NCI-H2196 (cell line): ENCODE measurements around the gene UHRF1.
"Not testable (repeated sequence)": the region's sequence is repeated elsewhere in the genome, so short reads cannot be mapped to it uniquely, and the experiment has no call there.

Experiments
- DNase-seq: peaks from one replicate; lab custom pipeline; 2025; ENCODE audit not compliant: unreplicated experiment; lab: John Stamatoyannopoulos, UW

UHRF1 gene

DNA sequence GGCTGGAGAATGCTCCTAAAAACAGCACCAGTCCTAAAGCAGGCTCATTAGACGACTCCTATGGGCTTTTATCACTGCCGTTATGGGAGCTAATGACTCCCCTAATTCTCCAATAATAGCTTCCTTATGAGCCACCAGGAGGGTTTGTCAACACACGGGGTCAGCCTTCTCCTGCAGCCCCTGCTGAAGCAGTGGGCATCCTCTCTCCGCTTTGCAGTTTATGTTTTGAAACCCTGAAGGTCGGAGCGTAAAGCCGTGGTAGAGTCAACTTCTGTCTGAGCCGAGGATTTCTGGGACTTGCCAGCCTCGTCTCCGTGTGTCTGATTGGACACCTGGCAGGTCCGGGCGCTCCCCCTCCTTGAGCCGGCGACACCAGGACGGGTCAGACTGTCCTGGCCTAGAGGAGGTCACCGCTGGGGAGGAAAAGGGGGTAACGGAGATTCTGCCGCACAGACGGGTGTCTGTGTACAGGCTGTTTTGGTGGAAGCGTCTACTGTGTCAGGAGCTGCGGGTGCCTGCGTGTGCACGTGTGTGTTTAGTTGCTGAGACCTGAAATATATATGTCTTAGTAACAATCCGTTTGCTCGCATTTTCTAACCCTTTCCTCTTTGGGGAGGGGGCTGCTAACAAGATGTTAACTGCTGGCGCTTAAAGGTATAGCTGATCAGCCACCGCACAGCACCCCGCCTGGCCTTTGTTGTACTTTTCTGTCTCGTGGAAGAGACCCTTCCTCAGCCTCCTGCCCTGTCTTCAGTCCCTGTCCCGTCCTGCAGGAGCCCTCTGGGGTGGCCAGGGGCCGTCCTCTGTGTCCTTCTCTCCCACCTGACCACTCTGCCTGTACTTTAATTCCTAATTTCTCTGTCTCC is 61.5 kb downstream of the UHRF1 start:
- peak; percentile 25 for DNase-seq

DNA sequence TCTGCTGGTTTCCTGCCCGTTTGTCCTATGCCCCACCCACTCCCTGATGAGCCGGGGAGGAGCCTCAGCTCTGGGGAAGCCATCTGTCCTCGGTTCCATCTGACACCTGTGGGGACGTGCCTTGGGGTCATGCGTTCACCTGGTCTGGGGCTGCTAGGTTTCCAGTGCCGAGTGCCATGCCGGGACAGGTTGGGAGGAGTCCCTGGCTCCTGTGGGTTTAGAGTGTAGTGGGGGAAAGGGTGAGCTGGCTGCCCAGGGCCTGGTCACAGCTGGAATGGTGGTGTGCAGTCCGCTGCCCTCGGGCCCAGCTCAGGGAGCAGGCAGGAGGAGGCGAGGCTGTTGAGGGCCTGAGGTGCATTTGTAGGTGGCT is 62.1 kb downstream of the UHRF1 start:
- peak; percentile 56 for DNase-seq

DNA sequence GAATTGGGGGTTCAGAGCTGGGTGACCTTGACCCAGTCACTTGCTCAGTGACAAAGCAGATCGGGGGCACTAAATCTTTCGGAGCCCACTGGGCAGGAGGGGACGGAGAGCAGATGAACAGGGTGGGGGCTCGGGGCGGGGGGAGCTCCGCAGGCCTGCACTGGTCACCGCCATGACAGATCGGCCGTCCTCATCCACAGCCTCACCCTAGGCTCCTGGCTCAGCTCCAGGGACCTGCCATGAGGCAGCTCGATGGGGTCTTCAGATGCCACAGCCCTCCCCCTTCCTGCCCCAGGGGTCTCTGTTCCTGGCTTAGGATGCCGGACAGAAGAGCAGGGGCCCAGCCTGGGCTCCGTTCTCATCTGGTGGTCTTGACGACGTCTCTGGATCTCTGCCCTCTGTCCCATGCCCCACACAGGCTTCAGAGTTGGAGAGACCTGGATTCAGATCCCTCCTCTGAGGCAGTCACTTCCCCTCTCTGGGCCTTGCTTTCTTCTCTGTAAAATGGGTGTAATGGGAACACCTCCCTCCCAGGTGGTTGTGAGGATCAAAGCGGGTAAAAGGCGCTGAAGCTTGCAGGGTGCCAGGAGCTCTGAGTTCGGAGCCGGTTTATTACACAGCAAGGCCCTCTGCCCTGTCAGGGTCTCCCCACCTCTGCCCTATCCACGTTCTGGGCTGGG is 62.7 kb downstream of the UHRF1 start:
- DNase-seq, result no peak

DNA sequence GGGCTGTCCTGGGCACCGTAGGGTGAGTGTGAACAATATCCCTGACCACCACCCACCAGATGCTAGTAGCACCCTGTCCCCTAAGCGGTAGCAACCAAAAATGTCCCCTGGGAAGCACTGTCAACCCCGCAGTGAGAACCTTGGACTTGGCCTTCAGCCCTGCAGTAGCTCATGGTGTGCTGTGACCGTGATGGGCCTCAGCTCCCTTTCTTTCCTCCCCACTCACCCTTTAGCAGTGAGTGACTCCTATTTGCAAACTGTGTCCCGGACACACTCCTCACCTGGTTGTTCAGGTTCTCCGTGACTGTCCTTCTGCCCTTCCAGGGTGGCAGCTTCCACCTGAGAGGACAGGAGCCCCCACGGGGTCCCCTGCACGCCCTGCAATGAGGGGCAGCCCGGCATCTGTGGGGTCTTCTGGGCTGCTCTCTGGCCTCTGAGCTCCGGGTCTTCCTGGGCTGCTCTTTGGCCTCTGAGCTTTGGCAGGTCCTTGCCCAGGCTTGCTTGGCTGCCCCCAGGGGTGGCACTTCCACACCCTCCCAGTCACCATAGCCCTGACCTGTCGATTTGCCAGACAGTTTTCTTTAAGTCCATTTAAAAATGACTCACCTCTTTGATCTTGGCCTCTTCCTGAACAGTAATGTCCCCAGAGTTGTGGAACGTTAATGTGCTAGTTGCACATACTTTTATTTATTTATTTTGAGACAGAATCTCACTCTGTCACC is 63.4 kb downstream of the UHRF1 start:
- DNase-seq, result peak; percentile 13

DNA sequence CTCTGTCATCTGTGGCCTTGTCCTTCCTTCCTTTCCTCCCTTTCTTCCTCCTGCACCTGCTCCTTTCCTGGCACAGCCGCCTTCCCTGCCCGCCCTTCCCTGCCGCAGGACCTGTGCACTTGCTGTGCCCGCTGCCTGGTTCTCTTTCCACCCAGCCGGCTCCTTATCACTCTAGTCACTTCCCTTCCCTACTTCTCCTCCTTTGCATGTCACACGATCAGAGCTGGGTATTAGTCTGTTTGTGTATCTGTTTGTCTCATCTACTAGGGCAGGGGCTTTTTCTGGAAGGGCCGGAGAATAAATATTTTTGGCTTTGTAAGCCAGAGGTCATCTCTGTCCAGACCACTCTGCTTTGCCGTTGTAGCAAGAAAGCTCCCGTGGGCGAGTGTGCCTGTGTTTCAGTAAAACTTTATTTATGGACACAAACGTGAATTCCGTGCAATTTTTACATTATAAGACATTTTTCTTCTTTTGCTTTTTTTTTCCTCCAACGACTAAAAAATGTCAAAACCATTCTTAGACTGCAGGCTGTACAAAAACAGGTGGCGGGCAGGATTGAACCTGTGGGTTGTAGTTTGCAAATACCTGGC is 65.7 kb downstream of the UHRF1 start:
- no peak for DNase-seq

DNA sequence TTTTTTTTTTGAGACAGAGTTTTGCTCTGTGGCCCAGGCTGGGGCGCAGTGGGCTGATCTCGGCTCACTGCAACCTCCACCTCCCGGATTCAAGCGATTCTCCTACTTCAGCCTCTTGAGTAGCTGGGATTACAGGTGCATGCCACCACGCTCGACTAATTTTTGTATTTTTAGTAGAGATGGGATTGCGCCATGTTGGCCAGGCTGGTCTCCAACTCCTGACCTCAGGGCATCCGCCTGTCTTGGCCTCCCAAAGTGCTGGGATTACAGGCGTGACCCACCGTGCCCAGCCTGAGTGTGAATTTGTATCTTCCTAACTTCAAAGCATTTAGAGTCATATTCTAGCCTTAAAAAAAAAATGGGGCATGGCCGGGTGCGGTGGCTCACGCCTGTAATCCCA is 66.3 kb downstream of the UHRF1 start:
- not testable (repeated sequence) for DNase-seq

DNA sequence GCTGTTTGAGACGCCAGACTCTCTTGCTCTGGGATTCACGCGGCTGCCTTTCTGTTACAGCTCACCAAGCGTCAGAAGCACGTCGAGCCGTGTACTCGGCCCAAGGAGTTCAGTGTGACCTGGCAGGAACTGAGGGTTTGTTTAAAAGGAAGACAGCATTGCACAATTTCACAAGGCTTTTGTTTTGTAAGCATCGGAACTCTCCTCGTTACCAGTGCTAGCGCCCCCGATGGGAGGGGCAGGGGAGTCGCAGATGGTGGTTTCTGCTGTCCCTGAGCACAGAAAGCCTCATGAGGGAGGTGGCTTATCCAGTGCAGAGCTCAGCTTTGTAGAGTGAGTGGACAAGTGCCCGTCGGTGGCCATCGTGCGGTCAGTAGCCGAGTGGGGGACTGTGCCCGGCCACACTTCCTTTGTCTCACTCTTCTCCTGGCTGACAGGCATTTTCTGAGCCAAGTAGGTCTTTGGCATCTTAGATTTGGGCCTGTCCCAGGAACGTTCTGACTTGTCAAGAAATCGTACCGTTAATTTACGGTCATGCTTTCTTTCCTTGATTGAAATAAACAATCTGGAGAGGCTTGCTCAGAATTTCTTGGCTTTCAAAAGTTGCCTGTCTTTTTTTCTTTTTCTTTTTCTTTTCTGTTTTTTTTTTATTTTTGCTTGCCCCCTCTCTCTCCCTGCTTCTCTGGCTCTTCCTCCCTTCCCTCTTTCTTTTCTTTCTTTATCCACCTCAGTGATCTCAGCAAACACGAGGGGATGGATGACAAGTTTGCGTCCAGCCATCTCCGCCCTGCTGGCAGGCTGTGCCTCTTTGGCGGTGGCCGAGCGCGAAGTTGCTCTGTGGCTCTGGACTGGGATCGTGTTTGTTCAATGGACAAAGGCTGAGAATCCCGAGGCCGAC is 67.3 kb downstream of the UHRF1 start:
- no peak for DNase-seq

DNA sequence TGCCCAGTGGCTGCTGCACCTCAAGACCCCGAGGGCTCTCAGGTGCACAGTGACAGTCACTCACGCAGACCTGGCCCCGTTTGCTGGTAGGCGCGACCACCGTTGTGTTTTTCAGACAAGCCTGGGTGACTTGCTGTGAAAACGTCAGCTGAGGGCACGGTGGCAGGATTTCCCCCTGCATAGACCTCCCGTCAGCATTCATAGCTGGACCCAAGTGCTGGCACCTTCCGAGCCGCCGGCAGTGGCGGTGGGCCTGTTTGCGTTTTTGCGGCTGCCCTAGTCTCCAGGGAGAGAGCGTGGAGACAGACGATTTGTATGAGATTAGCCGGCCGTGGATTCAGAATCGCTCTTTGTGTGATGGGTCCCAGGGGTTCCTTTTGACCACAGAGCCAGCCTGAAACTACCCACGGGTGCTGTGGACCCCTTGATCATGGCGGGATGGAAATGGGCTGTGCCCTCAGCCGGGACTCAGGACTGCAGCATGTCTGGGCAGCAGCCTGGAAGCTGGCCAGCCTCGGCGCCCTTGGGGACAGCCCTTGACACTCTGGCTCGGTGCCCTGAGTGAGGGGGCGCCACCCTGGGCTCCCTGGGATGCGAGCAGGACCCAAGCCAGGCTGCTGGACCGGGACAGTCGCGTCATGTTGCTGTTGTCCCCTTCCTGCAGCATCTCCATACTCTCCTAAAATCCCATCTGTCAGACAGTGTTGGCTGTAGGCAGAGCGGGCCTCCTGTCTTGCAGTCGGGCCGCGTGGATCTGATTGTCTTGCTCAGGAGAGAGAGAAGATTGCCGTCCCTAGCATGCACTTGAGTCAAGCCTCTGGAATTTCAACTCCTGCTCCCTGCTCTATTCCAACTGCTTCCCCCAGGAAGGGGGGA is 68.2 kb downstream of the UHRF1 start:
- DNase-seq, result no peak

DNA sequence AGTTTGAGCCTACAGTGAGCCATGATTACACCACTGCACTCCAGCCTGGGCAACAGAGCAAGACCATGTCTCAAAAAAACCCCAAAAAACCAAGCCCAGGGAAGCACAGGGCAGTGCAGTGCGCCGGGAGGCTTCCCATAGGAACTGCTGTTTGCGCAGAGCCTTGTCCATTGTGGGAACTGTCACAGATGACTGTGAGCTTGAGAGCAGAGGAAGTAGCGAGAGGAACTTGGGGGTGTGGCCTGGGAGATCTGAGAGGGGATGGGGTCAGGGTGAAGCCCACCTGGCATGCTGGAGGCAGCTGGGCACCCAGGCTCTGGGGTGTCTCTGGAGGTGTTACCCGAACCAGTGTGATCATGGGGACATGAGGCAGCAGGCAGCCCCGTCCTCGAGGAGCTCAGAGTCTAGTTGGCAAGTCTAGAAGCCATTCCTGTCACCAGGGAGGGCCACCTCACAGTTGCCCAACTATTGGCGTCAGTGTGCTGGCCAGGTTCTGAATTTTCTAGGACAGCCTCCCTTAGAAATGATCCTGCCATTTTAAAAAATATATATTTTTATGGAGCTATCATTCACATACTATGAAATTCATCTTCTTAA is 70.0 kb downstream of the UHRF1 start:
- DNase-seq, result no peak

DNA sequence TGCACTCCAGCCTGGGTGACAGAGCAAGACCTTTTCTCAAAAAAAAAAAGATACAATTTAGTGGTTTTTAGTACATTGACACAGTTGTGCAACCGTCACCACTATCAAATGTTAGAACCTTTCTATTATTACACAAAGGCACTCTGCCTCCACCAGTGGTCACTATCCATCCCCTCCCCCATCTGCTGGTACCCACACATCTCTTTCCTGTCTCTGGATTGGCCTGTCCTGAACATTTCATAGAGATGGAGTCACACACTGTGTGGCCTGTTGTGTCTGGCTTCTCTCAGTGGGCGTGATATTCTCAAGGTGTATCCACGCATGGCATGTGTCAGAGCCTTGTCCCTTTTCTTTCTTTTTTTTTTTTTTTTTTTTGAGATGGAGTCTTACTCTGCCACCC is 70.8 kb downstream of the UHRF1 start:
- no peak for DNase-seq

DNA sequence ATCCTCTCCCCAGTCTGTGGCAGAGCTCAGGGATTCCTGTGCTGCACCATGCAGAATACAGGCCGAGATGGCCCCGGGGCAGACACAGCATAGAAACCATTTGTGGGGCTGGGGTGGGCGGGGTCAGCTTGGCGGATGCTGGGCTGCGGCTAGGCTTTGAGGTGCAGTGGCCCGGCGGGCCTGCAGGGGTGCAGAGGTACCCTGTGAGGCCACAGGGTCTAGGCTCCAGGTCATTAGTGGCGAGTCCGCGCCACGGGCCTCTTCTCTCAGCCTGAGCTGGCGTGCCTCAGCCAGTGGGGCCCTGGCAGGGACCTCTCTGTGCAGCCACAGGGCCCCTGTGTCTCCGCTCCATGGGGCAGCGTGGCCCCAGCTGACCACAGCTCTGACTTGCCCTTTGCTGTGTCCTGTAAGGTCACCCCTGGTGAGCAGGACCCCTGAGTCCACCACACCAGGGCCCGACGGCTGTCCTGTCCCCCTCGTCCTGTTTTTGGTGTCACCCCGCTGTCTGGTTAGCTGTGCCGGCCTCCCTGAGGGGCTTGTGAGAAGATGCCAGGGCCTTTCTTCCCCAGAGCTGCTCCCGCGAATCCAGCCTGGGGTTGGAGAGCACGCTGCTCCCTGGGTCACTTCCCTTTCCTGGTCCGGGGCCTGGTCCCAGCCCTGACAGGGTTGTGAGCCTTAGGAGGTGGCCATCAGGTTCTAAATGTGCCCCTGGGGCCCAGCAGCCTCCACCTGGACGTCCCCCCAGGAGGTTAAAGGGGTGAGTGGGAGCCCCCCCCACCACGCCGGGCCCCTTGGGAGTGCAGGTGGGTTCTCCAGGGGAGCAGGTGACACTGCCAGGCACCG is 71.8 kb downstream of the UHRF1 start:
- DNase-seq, result no peak

DNA sequence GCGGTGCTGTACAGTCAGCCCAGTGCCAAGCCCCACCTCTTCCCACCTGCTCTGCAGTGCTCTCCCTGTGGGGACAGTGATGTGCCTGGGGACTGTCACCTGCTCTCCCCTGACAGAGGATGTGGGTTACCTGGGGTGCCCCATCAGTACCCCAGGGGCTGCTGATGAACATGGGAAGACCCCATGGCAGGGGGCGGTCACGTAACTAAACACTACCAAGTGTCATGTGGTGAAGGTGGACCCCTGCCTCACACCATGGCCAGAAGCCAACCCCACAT is 72.3 kb downstream of the UHRF1 start:
- no peak for DNase-seq

DNA sequence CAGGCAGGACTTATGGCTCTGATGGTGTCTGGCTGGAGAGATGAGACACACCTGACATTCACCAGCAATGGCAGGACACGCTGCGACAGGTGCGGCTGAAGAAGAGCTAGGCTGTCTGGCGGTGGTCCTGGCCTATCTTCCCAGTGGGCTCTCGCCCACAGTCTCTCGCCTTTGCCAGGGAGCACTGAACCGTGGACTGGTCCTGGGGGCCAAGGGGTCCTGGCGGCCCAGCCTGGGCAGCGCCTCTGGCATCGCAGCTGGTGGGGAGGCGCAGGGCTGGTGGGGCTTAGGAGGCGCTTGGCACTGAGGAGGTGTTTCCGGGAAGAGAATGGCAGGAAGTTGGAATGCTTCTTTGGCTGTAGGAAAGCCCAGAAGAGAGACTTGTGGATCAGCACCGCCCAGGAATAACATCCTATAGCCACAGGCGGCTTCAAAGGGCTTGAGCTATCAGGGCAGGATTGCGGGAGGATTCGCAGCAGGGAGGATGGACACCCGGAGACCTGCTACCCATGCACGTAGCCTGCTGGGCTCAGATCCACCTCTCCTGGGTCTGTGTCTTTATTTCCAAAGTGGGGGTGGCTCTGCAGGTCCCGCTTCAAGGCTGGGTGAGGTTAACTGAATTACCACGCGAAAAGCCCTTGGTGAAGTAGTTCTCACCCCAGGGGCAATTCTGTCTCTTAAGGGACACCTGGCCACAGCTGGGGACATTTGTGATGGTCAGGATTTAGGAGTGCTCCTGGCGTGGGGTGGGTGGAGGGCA is 74.2 kb downstream of the UHRF1 start:
- no peak for DNase-seq

DNA sequence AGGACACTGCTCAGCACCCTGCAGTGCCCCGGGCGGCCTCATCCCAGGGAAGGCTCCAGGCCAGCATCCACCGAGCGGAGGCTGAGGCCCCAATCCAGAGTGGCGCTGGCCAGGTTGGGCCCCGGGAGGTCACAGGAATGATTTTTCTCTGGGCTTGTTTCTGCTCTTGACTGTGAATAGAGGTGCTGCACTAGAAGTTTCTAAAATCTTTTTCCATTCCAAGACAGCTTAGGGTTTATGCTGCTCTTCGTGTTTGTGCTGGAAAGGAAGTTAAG is 74.7 kb downstream of the UHRF1 start:
- no peak for DNase-seq

DNA sequence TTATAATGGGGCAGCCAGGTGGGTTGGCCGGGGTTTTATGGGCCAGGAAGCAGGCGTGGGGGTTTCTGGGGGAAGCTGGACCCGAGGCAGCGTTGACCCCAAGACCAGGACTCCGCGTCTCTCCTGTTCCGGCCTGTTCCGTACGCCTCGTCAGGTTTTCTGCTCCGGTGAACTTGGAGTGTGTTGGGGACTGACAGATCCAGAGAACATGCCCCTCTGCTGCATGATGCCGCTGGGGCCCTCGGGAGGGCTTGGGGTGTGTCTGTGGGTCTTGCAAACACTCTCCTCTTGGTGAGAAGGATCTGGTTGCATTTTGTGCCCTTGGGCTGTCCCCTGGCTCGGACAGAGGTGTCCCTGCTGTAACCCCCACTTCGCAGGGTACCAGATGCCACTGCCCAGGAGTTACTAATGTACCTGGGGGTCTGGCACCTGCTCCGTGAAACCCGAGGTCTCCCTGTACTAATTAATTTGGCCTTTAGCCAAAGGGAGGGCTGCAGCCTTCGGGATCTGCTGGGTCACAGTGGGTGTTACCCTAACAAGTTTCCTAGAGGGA is 75.2 kb downstream of the UHRF1 start:
- DNase-seq, result no peak

DNA sequence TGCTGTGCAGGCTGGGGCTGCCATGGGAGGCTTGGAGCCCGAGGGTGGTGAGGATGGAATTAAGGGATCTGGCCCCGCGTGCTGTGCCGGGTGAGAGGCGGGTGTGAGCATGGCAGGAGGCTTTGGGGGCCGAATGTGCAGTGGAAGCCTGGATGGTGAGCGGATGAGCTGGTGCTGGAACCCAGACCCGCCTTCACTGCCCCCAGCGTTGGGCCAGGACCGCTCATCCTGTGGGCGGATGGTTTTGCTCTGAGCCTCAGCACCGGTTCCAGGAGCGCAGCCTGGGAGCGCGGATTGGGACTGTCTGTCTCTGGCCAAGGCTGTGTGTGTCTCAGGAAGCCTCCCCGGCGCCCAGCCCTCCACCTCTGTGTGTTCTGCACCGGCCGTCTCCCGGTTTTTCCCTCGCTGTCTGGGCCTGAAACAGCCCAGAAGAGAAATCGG is 76.3 kb downstream of the UHRF1 start:
- no peak for DNase-seq

DNA sequence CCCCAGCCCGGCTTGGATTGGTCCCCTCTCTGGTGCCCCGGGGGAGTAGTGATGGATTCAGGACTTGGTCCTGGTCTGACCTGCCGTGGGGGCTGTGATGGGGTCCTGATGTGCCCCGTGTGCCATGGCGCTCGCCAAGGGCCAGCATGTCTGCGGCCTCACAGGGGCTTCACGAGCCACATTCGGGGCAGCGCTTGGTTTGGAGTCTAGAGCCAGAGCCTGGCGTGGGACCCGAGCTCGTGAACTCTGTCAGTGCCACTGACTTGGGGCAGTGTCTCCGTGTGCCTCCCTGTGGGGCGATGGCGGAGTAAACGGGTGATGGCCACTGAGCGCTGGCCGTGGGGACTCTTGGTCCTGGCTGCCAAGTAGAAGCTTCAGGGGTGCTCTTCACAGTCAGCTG is 76.8 kb downstream of the UHRF1 start:
- DNase-seq, result no peak

DNA sequence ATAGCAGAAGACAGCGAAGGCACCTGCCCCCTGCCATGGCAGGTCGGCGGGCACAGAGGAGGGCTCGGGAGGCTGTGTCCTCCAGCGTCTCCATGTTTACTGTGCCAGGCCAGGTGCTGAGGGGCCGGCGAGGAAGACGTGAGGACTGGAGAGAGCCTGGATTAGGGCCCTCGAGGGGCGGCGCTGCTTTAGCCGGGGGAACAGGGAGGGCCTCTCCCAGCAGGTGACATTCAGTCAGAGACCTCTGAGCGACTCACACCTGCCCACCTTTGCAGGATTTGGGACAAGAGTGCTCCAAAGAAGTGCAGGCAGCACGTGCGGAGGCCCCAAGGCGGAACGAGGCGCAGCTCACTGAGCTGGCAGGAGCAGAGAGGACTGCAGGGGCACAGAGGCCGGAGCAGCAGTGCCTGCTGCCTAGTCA is 77.2 kb downstream of the UHRF1 start:
- no peak for DNase-seq
